K562 (cell line): ENCODE measurements around the gene SNUPN. TPM values are rescaled to one million over a fixed set of nuclear protein-coding genes. Genes with fewer than 3 reads are reported as not detected.

Source experiments
- CHCHD3 ChIP-seq: fragments of 250-450 bp; sonication (Bioruptor Pico); IDR thresholded peaks from 2 replicates; pipeline ENCODE4 v2.1.2; 2022; ENCODE audit warnings: mild to moderate bottlenecking
- CTCF ChIP-seq, 3 experiments: IDR thresholded peaks in 2 of 3; conservative IDR thresholded peaks in 1 of 3; 2 replicates each; pipeline ENCODE4 v1.5.1; 2011 to 2012; ENCODE audit warnings: low read length in 3 of 3, mild to moderate bottlenecking in 3 of 3, control low read depth in 2 of 3, improper control_type of control experiment in 1 of 3, inconsistent platforms in 1 of 3, low read depth in 1 of 3, mixed read lengths in 1 of 3, moderate library complexity in 1 of 3; ENCODE audit not compliant: insufficient read depth in 2 of 3
- MBD1 ChIP-seq: fragments of 250-450 bp; sonication (Bioruptor Pico); IDR thresholded peaks from 2 replicates; pipeline ENCODE4 v1.8.0; 2022; ENCODE audit warnings: inconsistent platforms
- NEUROD1 ChIP-seq: fragments of 150-350 bp; IDR thresholded peaks from 2 replicates; pipeline ENCODE4 v1.6.1; 2014; ENCODE audit warnings: borderline replicate concordance, low read length, low read depth; ENCODE audit not compliant: partially characterized antibody
- NR3C1 ChIP-seq: sonication (generic); formaldehyde crosslinking; IDR thresholded peaks from 2 replicates; pipeline ENCODE4 v1.8.1; 2022; ENCODE audit warnings: missing genetic modification reagents
- RCOR1 ChIP-seq, 2 experiments: IDR thresholded peaks; 2 replicates each; pipeline ENCODE4 v1.6.1; 2012; ENCODE audit warnings: low read depth in 2 of 2, low read length in 2 of 2, borderline replicate concordance in 1 of 2, improper control_type of control experiment in 1 of 2
- SMARCB1 ChIP-seq: IDR thresholded peaks from 2 replicates; pipeline ENCODE4 v1.6.1; 2011; ENCODE audit warnings: improper control_type of control experiment, low read depth; ENCODE audit not compliant: insufficient read length
- TRIM24 ChIP-seq, 2 experiments: fragments of 450-650 bp; IDR thresholded peaks; 2 replicates each; pipeline ENCODE4 v1.6.1; 2016
- ZNF77 ChIP-seq: fragments of 250-450 bp; sonication (Bioruptor Pico); IDR thresholded peaks from 2 replicates; pipeline ENCODE4 v1.5.0; 2020
- polyA plus RNA-seq, 8 experiments: library from polyadenylated mRNA; depleted of rRNA in 4 of 8; stranded (reverse) in 5 of 8; unstranded in 3 of 8; fragments of >200 nt; fragmentation: Nextera tagmentation in 2 of 8; fragmentation: Illumina TruSeq in 1 of 8; extraction: Ambion mirVana in 2 of 8; extraction: Trizol in 1 of 8; gene quantifications; 2 replicates each; pipeline versions ENCODE4 v1.2.1 to v1.2.3, GENCODE V29; 2011 to 2014; ENCODE audit warnings: inconsistent platforms in 1 of 8, missing spikeins in 1 of 8
- total RNA-seq, 7 experiments: library from RNA; depleted of rRNA in 6 of 7; stranded (reverse); fragments of >200 nt in 6 of 7; fragmentation: Illumina TruSeq in 2 of 7; extraction: Trizol in 2 of 7; gene quantifications; 2 replicates each; pipeline versions ENCODE4 v1.2.1 to v1.2.3, GENCODE V29; 2011 to 2021; ENCODE audit warnings: low replicate concordance in 1 of 7
- TF ChIP-seq, protein P1 (sequence below), 2 experiments: fragments of 450-650 bp in 1 of 2; sonication (generic) in 1 of 2; formaldehyde crosslinking in 1 of 2; IDR thresholded peaks in 1 of 2; conservative IDR thresholded peaks in 1 of 2; 2 replicates each; pipeline versions ENCODE4 v1.6.1 to v1.8.1; 2016 to 2023; ENCODE audit warnings: mild to moderate bottlenecking in 2 of 2, moderate library complexity in 2 of 2, inconsistent platforms in 1 of 2, missing genetic modification reagents in 1 of 2
- TF ChIP-seq, protein P2 (sequence below), 2 experiments: IDR thresholded peaks; 2 replicates each; pipeline ENCODE4 v1.6.1; 2012; ENCODE audit warnings: improper control_type of control experiment in 2 of 2, low read depth in 2 of 2, low read length in 2 of 2, borderline replicate concordance in 1 of 2
- TF ChIP-seq, protein P3 (sequence below): sonication (generic); formaldehyde crosslinking; IDR thresholded peaks from 2 replicates; pipeline ENCODE4 v1.8.0; 2022; ENCODE audit warnings: missing genetic modification reagents, mild to moderate bottlenecking, borderline replicate concordance

Gene SNUPN
- total and polyA plus RNA-seq, 9 of the 15 experiments (the other 6 are each of a cell fraction or from before 2014, with no cell fraction given): 32.2 to 78.3 (median 40.0) TPM

GRCh38 chr15:75565062-75565970, 60.2 kb downstream of the SNUPN start (continued):
- TF ChIP-seq CTCF (IDR thresholded peaks at IDR 0.05 in 2 of 3, conservative IDR thresholded peaks at IDR 0.05 in 1 of 3; ENCODE audit: insufficient read depth in 2 of 3, low read depth in 1 of 3, low read length in 3 of 3) (peak in 1 of 3 experiments; percentile 17; a peak in 2 of 6 replicates), NR3C1 (no peak), MBD1 (CRISPR knock-in tag) (no peak), NEUROD1 (no peak), SMARCB1 (no peak), TRIM24 (IDR thresholded peaks at IDR 0.05) (no peak), CHCHD3 (CRISPR knock-in tag) (no peak), RCOR1 (IDR thresholded peaks at IDR 0.05; ENCODE audit: borderline replicate concordance in 1 of 2, low read depth in 2 of 2, low read length in 2 of 2) (no peak), ZNF77 (no peak)
- TF ChIP-seq, protein P1, sequence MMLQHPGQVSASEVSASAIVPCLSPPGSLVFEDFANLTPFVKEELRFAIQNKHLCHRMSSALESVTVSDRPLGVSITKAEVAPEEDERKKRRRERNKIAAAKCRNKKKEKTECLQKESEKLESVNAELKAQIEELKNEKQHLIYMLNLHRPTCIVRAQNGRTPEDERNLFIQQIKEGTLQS (IDR thresholded peaks at IDR 0.05): peak; percentile 36; the same call in 1 of the 2 replicates
- TF ChIP-seq, protein P1 (CRISPR knock-in tag; conservative IDR thresholded peaks at IDR 0.05): no peak
- TF ChIP-seq, protein P2, sequence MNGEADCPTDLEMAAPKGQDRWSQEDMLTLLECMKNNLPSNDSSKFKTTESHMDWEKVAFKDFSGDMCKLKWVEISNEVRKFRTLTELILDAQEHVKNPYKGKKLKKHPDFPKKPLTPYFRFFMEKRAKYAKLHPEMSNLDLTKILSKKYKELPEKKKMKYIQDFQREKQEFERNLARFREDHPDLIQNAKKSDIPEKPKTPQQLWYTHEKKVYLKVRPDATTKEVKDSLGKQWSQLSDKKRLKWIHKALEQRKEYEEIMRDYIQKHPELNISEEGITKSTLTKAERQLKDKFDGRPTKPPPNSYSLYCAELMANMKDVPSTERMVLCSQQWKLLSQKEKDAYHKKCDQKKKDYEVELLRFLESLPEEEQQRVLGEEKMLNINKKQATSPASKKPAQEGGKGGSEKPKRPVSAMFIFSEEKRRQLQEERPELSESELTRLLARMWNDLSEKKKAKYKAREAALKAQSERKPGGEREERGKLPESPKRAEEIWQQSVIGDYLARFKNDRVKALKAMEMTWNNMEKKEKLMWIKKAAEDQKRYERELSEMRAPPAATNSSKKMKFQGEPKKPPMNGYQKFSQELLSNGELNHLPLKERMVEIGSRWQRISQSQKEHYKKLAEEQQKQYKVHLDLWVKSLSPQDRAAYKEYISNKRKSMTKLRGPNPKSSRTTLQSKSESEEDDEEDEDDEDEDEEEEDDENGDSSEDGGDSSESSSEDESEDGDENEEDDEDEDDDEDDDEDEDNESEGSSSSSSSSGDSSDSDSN (IDR thresholded peaks at IDR 0.05; ENCODE audit: borderline replicate concordance in 1 of 2, low read depth in 2 of 2, low read length in 2 of 2): no peak
- TF ChIP-seq, protein P3, sequence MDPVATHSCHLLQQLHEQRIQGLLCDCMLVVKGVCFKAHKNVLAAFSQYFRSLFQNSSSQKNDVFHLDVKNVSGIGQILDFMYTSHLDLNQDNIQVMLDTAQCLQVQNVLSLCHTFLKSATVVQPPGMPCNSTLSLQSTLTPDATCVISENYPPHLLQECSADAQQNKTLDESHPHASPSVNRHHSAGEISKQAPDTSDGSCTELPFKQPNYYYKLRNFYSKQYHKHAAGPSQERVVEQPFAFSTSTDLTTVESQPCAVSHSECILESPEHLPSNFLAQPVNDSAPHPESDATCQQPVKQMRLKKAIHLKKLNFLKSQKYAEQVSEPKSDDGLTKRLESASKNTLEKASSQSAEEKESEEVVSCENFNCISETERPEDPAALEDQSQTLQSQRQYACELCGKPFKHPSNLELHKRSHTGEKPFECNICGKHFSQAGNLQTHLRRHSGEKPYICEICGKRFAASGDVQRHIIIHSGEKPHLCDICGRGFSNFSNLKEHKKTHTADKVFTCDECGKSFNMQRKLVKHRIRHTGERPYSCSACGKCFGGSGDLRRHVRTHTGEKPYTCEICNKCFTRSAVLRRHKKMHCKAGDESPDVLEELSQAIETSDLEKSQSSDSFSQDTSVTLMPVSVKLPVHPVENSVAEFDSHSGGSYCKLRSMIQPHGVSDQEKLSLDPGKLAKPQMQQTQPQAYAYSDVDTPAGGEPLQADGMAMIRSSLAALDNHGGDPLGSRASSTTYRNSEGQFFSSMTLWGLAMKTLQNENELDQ (CRISPR knock-in tag): no peak
